WTC11 (cell line): ENCODE results near the gene LDB3. TPM values are rescaled to one million over a fixed set of nuclear protein-coding genes. Genes with fewer than 3 reads are reported as not detected.

Experiments
- ATAC-seq: fragments of 200-7000 bp; cut with Tn5 transposase; 2 replicates; pipeline ENCODE4 v1.10.0; 2021; ENCODE audit warnings: mild to moderate bottlenecking, moderate library complexity
- CTCF ChIA-PET: fragments of 300-600 bp; sonication (Branson Sonifier 250); formaldehyde crosslinking; loops from one replicate; lab custom pipeline; 2021; ENCODE audit warnings: antibody characterized with exemption; lab: Charles Lee
- POLR2A ChIA-PET: fragments of 350-600 bp; sonication (Branson Sonifier 250); formaldehyde crosslinking; loops from one replicate; lab custom pipeline; 2021; ENCODE audit warnings: antibody characterized with exemption; lab: Charles Lee
- DNase-seq: peaks from one replicate; pipeline ENCODE4 v3.0.0; 2021; ENCODE audit warnings: low spot score
- H3K27ac Mint-ChIP-seq: 2 replicates; pipeline ENCODE4 v1.8.0; 2021; ENCODE audit warnings: mixed read lengths
- H3K27me3 Mint-ChIP-seq: 2 replicates; pipeline ENCODE4 v1.8.0; 2021; ENCODE audit warnings: low read depth, mild to moderate bottlenecking, moderate library complexity, mixed read lengths
- H3K36me3 Mint-ChIP-seq: 2 replicates; pipeline ENCODE4 v1.8.0; 2021; ENCODE audit warnings: mixed read lengths
- H3K4me1 Mint-ChIP-seq: 2 replicates; pipeline ENCODE4 v1.8.0; 2022; ENCODE audit warnings: mixed read lengths
- H3K4me3 Mint-ChIP-seq: 2 replicates; pipeline ENCODE4 v1.8.0; 2021; ENCODE audit warnings: mild to moderate bottlenecking, moderate library complexity, mixed read lengths
- H3K9me3 Mint-ChIP-seq: 2 replicates; pipeline ENCODE4 v1.8.0; 2021; ENCODE audit warnings: mixed read lengths
- NR3C1 ChIP-seq: sonication (generic); formaldehyde crosslinking; conservative IDR thresholded peaks from 2 replicates; pipeline ENCODE4 v1.8.1; 2023; ENCODE audit warnings: low read depth, mild to moderate bottlenecking, missing genetic modification reagents
- SMAD3 ChIP-seq: sonication (generic); formaldehyde crosslinking; IDR thresholded peaks from 2 replicates; pipeline ENCODE4 v1.8.0; 2022; ENCODE audit warnings: missing genetic modification reagents, mild to moderate bottlenecking, borderline replicate concordance
- TCF7 ChIP-seq: sonication (generic); formaldehyde crosslinking; IDR thresholded peaks from 2 replicates; pipeline ENCODE4 v1.8.0; 2022; ENCODE audit warnings: mild to moderate bottlenecking, low read depth, missing genetic modification reagents, moderate library complexity
- TEAD4 ChIP-seq: sonication (generic); formaldehyde crosslinking; IDR thresholded peaks from 2 replicates; pipeline ENCODE4 v1.8.0; 2022; ENCODE audit warnings: mild to moderate bottlenecking, missing genetic modification reagents
- ZNF317 ChIP-seq: sonication (generic); formaldehyde crosslinking; IDR thresholded peaks from 2 replicates; pipeline ENCODE4 v1.8.1; 2023; ENCODE audit warnings: low read depth, mild to moderate bottlenecking, moderate library complexity, missing genetic modification reagents, borderline replicate concordance
- ZNF671 ChIP-seq: fragments of 250-450 bp; sonication (Bioruptor Pico); IDR thresholded peaks from 2 replicates; pipeline ENCODE4 v1.8.0; 2021; ENCODE audit warnings: mild to moderate bottlenecking
- total RNA-seq: library from RNA; stranded (reverse); gene quantifications from 3 replicates; pipeline ENCODE4 v1.2.3, GENCODE V29; 2021
- TF ChIP-seq, protein P1 (sequence below): sonication (generic); formaldehyde crosslinking; IDR thresholded peaks from 2 replicates; pipeline ENCODE4 v1.8.1; 2023; ENCODE audit warnings: mild to moderate bottlenecking, missing genetic modification reagents, borderline replicate concordance
- TF ChIP-seq, protein P2 (sequence below): sonication (generic); formaldehyde crosslinking; IDR thresholded peaks from 2 replicates; pipeline ENCODE4 v1.8.1; 2022; ENCODE audit warnings: missing genetic modification reagents, borderline replicate concordance
- TF ChIP-seq, protein P3 (sequence below): sonication (generic); formaldehyde crosslinking; IDR thresholded peaks from 2 replicates; pipeline ENCODE4 v1.8.0; 2022; ENCODE audit warnings: mild to moderate bottlenecking, missing genetic modification reagents
- TF ChIP-seq, protein P4 (sequence below): sonication (generic); formaldehyde crosslinking; conservative IDR thresholded peaks from 2 replicates; pipeline ENCODE4 v1.8.1; 2022; ENCODE audit warnings: mild to moderate bottlenecking, missing genetic modification reagents
- TF ChIP-seq, protein P5 (sequence below): sonication (generic); formaldehyde crosslinking; IDR thresholded peaks from 2 replicates; pipeline ENCODE4 v1.8.0; 2022; ENCODE audit warnings: missing genetic modification reagents

Gene LDB3
- total RNA-seq, 1 experiment from 2014 or later: 0.42 TPM

DNA sequence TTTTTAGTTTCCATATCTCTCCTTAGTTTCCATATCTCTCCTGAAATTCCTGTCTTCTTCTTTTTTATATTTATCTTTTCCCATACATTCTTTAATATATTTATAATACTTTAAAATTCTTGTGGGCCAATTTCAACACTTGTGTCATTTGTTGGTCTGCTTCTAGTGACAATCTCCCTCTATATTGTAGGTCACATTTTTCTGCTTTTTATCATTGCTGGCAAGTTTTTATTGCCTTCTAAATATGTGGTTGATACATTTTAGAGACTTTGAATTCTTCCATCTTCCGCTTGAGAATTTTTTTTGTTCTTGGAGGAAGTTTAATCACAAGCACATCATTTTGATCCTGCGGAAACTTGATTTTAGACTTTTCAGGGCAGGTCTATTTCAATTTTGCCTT lies 40.0 kb upstream of the LDB3 start (continued):
- TF ChIP-seq, protein P1, sequence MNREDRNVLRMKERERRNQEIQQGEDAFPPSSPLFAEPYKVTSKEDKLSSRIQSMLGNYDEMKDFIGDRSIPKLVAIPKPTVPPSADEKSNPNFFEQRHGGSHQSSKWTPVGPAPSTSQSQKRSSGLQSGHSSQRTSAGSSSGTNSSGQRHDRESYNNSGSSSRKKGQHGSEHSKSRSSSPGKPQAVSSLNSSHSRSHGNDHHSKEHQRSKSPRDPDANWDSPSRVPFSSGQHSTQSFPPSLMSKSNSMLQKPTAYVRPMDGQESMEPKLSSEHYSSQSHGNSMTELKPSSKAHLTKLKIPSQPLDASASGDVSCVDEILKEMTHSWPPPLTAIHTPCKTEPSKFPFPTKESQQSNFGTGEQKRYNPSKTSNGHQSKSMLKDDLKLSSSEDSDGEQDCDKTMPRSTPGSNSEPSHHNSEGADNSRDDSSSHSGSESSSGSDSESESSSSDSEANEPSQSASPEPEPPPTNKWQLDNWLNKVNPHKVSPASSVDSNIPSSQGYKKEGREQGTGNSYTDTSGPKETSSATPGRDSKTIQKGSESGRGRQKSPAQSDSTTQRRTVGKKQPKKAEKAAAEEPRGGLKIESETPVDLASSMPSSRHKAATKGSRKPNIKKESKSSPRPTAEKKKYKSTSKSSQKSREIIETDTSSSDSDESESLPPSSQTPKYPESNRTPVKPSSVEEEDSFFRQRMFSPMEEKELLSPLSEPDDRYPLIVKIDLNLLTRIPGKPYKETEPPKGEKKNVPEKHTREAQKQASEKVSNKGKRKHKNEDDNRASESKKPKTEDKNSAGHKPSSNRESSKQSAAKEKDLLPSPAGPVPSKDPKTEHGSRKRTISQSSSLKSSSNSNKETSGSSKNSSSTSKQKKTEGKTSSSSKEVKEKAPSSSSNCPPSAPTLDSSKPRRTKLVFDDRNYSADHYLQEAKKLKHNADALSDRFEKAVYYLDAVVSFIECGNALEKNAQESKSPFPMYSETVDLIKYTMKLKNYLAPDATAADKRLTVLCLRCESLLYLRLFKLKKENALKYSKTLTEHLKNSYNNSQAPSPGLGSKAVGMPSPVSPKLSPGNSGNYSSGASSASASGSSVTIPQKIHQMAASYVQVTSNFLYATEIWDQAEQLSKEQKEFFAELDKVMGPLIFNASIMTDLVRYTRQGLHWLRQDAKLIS: no peak
- TF ChIP-seq, protein P2, sequence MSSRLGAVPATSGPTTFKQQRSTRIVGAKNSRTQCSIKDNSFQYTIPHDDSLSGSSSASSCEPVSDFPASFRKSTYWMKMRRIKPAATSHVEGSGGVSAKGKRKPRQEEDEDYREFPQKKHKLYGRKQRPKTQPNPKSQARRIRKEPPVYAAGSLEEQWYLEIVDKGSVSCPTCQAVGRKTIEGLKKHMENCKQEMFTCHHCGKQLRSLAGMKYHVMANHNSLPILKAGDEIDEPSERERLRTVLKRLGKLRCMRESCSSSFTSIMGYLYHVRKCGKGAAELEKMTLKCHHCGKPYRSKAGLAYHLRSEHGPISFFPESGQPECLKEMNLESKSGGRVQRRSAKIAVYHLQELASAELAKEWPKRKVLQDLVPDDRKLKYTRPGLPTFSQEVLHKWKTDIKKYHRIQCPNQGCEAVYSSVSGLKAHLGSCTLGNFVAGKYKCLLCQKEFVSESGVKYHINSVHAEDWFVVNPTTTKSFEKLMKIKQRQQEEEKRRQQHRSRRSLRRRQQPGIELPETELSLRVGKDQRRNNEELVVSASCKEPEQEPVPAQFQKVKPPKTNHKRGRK (CRISPR knock-in tag): no peak
- TF ChIP-seq ZNF317 (CRISPR knock-in tag) (no peak), NR3C1 (no peak), SMAD3 (CRISPR knock-in tag) (no peak), ZNF671 (CRISPR knock-in tag) (no peak), TCF7 (no peak)
- TF ChIP-seq, protein P3, sequence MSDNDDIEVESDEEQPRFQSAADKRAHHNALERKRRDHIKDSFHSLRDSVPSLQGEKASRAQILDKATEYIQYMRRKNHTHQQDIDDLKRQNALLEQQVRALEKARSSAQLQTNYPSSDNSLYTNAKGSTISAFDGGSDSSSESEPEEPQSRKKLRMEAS (CRISPR knock-in tag): no peak
- TF ChIP-seq, protein P4, sequence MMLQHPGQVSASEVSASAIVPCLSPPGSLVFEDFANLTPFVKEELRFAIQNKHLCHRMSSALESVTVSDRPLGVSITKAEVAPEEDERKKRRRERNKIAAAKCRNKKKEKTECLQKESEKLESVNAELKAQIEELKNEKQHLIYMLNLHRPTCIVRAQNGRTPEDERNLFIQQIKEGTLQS: no peak

DNA sequence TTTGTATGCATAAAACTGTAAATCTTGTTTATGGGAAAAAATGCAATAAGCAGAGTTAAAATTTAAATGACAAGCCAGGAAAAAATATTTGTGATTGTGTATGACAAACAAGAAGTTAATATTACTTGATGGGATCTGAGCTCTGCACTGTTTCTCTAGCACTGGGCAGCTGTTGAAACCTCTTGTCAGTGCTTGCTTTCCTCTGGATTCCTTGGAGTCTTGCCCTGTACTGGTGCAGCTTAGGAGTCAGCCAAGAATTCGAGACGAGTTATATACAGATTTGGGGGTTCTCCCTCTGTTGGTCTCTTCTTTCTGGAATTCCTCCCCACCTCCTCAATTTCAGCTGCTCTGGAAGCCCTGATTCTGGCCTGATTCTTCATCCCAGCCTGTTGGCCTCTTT lies 38.2 kb upstream of the LDB3 start:
- POLR2A ChIA-PET: no interaction called here
- Mint-ChIP-seq H3K9me3 (no peaks in the 10 kb centered on the region), H3K4me1 (peaks cover 15% of the 10 kb centered on the region), H3K27ac (no peak overlapping the region), H3K36me3 (no peaks in the 10 kb centered on the region), H3K4me3 (no peak overlapping the region), H3K27me3 (peaks cover 27% of the 10 kb centered on the region)
- CTCF ChIA-PET: interaction anchor here (0.5 to 1.1 kb wide), 2 partner anchors 15 to 18 kb away, joined by 3 read pairs; no protein-coding TSS in a partner anchor
- ATAC-seq (no peak), DNase-seq (no peak)
- TF ChIP-seq NR3C1: no peak
- TF ChIP-seq, protein P5, sequence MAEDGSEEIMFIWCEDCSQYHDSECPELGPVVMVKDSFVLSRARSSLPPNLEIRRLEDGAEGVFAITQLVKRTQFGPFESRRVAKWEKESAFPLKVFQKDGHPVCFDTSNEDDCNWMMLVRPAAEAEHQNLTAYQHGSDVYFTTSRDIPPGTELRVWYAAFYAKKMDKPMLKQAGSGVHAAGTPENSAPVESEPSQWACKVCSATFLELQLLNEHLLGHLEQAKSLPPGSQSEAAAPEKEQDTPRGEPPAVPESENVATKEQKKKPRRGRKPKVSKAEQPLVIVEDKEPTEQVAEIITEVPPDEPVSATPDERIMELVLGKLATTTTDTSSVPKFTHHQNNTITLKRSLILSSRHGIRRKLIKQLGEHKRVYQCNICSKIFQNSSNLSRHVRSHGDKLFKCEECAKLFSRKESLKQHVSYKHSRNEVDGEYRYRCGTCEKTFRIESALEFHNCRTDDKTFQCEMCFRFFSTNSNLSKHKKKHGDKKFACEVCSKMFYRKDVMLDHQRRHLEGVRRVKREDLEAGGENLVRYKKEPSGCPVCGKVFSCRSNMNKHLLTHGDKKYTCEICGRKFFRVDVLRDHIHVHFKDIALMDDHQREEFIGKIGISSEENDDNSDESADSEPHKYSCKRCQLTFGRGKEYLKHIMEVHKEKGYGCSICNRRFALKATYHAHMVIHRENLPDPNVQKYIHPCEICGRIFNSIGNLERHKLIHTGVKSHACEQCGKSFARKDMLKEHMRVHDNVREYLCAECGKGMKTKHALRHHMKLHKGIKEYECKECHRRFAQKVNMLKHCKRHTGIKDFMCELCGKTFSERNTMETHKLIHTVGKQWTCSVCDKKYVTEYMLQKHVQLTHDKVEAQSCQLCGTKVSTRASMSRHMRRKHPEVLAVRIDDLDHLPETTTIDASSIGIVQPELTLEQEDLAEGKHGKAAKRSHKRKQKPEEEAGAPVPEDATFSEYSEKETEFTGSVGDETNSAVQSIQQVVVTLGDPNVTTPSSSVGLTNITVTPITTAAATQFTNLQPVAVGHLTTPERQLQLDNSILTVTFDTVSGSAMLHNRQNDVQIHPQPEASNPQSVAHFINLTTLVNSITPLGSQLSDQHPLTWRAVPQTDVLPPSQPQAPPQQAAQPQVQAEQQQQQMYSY (CRISPR knock-in tag): no peak
- TF ChIP-seq, protein P1: no peak
- TF ChIP-seq TEAD4 (CRISPR knock-in tag): no peak
